Peyer's patch (tissue), 4 donors: ENCODE results near the gene PTPRK. TPM values are rescaled to one million over a fixed set of nuclear protein-coding genes. Genes with fewer than 3 reads are reported as not detected.

Source experiments
- DNase-seq, 3 donors: peaks; one replicate each; pipeline ENCODE4 v3.0.0-alpha.2; 2017 to 2019
- H3K27ac ChIP-seq, 4 donors: fragments of 200-600 bp; sonication (generic); one replicate each; pipeline ENCODE4 v1.5.1; 2016 to 2019
- H3K27me3 ChIP-seq, 2 donors: fragments of 200-600 bp; sonication (generic); one replicate each; pipeline ENCODE4 v1.5.1; 2019
- H3K36me3 ChIP-seq, 3 donors: fragments of 200-600 bp; sonication (generic); one replicate each; pipeline ENCODE4 v1.5.1; 2016 to 2019
- H3K4me1 ChIP-seq, 4 donors: fragments of 200-600 bp; sonication (generic); one replicate each; pipeline ENCODE4 v1.5.1; 2016 to 2019
- H3K4me3 ChIP-seq, 4 donors: fragments of 200-600 bp; sonication (generic); 1 replicate in 3 of 4; 2 replicates in 1 of 4; pipeline ENCODE4 v1.5.1; 2016 to 2019; ENCODE audit warnings: mild to moderate bottlenecking in 1 of 4
- H3K9me3 ChIP-seq, 4 donors: fragments of 200-600 bp; sonication (generic); one replicate each; pipeline ENCODE4 v1.5.1; 2016 to 2019; ENCODE audit warnings: mild to moderate bottlenecking in 1 of 4
- CTCF ChIP-seq, 6 experiments: fragments of 450-650 bp in 4 of 6; fragments of 200-600 bp in 2 of 6; sonication (generic) in 1 of 6; IDR thresholded peaks; one replicate each; pipeline ENCODE4 v1.5.1; 2017 to 2019; ENCODE audit warnings: antibody characterized with exemption in 6 of 6, mild to moderate bottlenecking in 3 of 6, moderate library complexity in 1 of 6
- POLR2A ChIP-seq, 2 donors: fragments of 450-650 bp; IDR thresholded peaks; one replicate each; pipeline ENCODE4 v1.5.1; 2017; ENCODE audit warnings: antibody characterized with exemption in 2 of 2, mild to moderate bottlenecking in 2 of 2, moderate library complexity in 2 of 2
- total RNA-seq, 4 donors: library from RNA; depleted of rRNA; stranded (reverse); fragments of >200 nt; gene quantifications; one replicate each; pipeline ENCODE4 v1.1.0, GENCODE V29; 2016

Gene PTPRK
- total RNA-seq, 4 donors from 2014 or later: 109 to 192 (median 153) TPM

GRCh38 chr6:128531696-128532095 is 11.3 kb upstream of the PTPRK start:
- Histone ChIP-seq H3K4me1 (no peaks in the 10 kb centered on the region), H3K9me3 (no peaks in the 10 kb centered on the region), H3K27me3 (no peaks in the 10 kb centered on the region), H3K36me3 (no peaks in the 10 kb centered on the region), H3K4me3 (no peak overlapping the region), H3K27ac (no peak overlapping the region)
- no peak for DNase-seq
- no peak for TF ChIP-seq POLR2A (IDR thresholded peaks at IDR 0.05)
- TF ChIP-seq CTCF (IDR thresholded peaks at IDR 0.05): no peak

GRCh38 chr6:128528241-128528640 is 7.8 kb upstream of the PTPRK start:
- H3K4me1 ChIP-seq: no peaks in the 10 kb centered on the region
- H3K4me3 ChIP-seq: no peak overlapping the region
- no peaks in the 10 kb centered on the region for H3K36me3 ChIP-seq
- H3K9me3 ChIP-seq: no peaks in the 10 kb centered on the region
- DNase-seq: no peak
- H3K27me3 ChIP-seq: no peaks in the 10 kb centered on the region
- TF ChIP-seq CTCF (IDR thresholded peaks at IDR 0.05) (no peak), POLR2A (IDR thresholded peaks at IDR 0.05) (no peak)
- no peak overlapping the region for H3K27ac ChIP-seq

DNA sequence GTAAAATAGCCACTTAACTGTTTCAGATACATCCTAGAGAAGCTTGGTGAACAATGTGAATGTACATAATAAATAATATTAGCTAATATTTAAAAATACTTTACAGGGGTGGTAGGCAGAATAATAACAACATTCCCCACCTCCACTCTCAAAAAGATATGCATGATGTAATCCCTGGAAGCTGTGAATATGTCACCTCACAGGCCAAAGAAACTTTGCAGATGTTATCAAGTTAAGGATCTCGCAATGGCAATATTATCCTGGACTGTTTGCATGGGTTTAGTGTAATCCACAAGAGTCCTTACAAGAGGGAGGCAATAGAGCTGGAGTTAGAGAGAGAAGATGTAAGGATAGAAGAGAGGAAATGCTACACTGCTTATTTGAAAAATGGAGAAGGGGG is 7.0 kb upstream of the PTPRK start:
- Histone ChIP-seq H3K4me3 (no peak overlapping the region), H3K4me1 (no peaks in the 10 kb centered on the region), H3K27me3 (no peaks in the 10 kb centered on the region), H3K27ac (no peak overlapping the region), H3K36me3 (no peaks in the 10 kb centered on the region), H3K9me3 (no peaks in the 10 kb centered on the region)
- TF ChIP-seq CTCF (IDR thresholded peaks at IDR 0.05) (no peak), POLR2A (IDR thresholded peaks at IDR 0.05) (no peak)
- DNase-seq: no peak

GRCh38 chr6:128526152-128526914 is 5.9 kb upstream of the PTPRK start:
- Histone ChIP-seq H3K4me1 (no peaks in the 10 kb centered on the region), H3K27ac (no peak overlapping the region), H3K27me3 (no peaks in the 10 kb centered on the region), H3K4me3 (no peak overlapping the region), H3K36me3 (no peaks in the 10 kb centered on the region), H3K9me3 (no peaks in the 10 kb centered on the region)
- TF ChIP-seq CTCF (IDR thresholded peaks at IDR 0.05) (no peak), POLR2A (IDR thresholded peaks at IDR 0.05) (no peak)
- DNase-seq: no peak

DNA sequence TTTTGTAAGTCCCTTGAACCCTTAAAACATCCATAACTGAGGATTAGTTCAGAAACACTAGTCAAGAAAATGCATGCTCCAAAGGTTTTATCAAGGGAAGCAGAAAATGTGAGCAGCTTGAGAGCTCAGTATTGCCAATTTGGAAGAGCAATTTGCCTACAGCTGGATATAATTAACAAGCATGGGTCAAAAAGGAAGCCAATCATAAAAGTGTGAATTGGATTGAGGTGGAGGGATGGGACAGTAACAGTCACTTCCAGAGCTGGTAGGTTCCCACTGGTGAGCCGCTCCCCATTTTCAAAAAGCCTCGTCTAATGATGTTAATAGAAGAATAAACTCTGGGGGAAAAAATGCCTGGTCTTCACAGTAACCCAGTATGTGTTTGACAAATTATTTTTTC is 5.0 kb upstream of the PTPRK start:
- Histone ChIP-seq H3K36me3 (no peaks in the 10 kb centered on the region), H3K27ac (no peak overlapping the region), H3K9me3 (no peaks in the 10 kb centered on the region), H3K27me3 (no peaks in the 10 kb centered on the region), H3K4me1 (no peaks in the 10 kb centered on the region), H3K4me3 (no peak overlapping the region)
- TF ChIP-seq CTCF (IDR thresholded peaks at IDR 0.05) (no peak), POLR2A (IDR thresholded peaks at IDR 0.05) (no peak)
- DNase-seq: no peak
